22Rv1 (cell line): Measurements from ENCODE around the gene CEP192.

Experiments used
- H3K27ac ChIP-seq: fragments of 450-650 bp; 2 replicates; pipeline ENCODE4 v1.5.1; 2017
- CTCF ChIP-seq: fragments of 450-650 bp; IDR thresholded peaks from 2 replicates; pipeline ENCODE4 v1.5.1; 2017; ENCODE audit warnings: mild to moderate bottlenecking
- ZFX ChIP-seq: fragments of 450-650 bp; IDR thresholded peaks from 2 replicates; pipeline ENCODE4 v1.6.1; 2017; ENCODE audit warnings: antibody characterized with exemption, borderline replicate concordance

The CEP192 gene

GRCh38 chr18:12990967-12991820 is at the start of gene CEP192:
TSS of gene CEP192 (plus strand) at chr18:12991362. CDS start at chr18:12999425, 8,063 bp downstream.
- TF ChIP-seq CTCF, result peak; percentile 17; the same call in 1 of the 2 replicates
- TF ChIP-seq ZFX, result no peak
- H3K27ac ChIP-seq, result peak within 1 kb of the TSS; percentile 90

GRCh38 chr18:12943215-12943614 is 47.9 kb upstream of the CEP192 start:
- H3K27ac ChIP-seq, result no peak overlapping the region
- TF ChIP-seq ZFX (no peak), CTCF (no peak)

- H3K27ac ChIP-seq, result no peak overlapping the region
- TF ChIP-seq CTCF, result no peak
- TF ChIP-seq ZFX, result no peak
Measured at GRCh38 chr18:12944709-12945108, 46.5 kb upstream of the CEP192 start.

GRCh38 chr18:12946549-12947284 is 44.4 kb upstream of the CEP192 start:
- TF ChIP-seq ZFX, result no peak
- TF ChIP-seq CTCF, result no peak

GRCh38 chr18:12947285-12948049 is 43.7 kb upstream of the CEP192 start, which contains the start of gene SEH1L:
TSS of gene SEH1L (plus strand) at chr18:12948011. CDS start at chr18:12948122, 111 bp downstream.
- H3K27ac ChIP-seq, result peak within 1 kb of the TSS; percentile 96
- no peak for TF ChIP-seq CTCF
- no peak for TF ChIP-seq ZFX

More at GRCh38 chr18:12946549-12947284, 44.4 kb upstream of the CEP192 start:
- peak overlapping the region; percentile 96 for H3K27ac ChIP-seq

GRCh38 chr18:12948050-12948804 is 42.9 kb upstream of the CEP192 start:
- H3K27ac ChIP-seq, result peak overlapping the region; percentile 96
- no peak for TF ChIP-seq ZFX
- TF ChIP-seq CTCF, result no peak
